HG03439 (cell line): ENCODE data around the gene PPP1R2.

Source experiments
- ATAC-seq: cut with Tn5 transposase; IDR thresholded peaks from one replicate; pipeline ENCODE4 v1.9.1; 2021; ENCODE audit warnings: mild to moderate bottlenecking, moderate library complexity; ENCODE audit not compliant: unreplicated experiment

The PPP1R2 gene

DNA sequence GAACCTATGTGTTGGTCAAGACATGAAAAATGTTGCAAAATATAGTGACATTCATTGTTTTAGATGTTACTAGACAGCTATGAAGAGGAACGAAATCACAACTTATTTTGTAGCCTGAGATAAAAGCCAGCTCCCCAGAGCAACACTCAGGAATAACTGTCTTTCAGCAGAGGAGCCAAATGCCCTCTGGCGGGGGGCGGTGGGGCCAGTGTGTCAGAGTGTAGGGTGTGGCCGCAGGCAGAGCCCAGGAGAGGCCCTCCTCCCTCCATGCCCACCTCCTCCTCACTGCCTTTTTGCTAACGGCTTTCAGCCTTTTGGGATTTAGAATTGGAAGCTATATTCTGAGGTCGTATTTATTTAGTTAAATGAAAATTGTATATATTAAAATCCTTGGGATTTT, 23.7 kb upstream of the PPP1R2 start:
- no peak for ATAC-seq

DNA sequence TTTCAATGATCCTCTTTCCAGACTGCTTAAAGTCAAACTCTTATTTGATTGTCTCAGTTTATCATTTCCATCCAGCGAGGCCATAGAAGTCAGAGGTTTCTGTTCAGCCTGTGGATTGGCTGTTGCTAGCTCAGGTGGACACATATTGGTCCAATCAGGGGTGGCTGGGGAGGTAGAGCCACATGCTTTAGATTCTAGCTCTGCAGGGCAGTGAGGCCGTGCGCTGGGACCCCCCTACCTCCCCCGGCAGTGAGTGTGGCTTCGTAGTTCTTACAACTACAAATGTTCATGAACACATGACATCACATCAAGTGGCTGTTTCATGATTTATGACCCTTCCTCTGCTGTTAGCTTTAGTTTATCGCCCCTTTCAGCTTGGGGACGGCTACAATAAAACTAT, 22.6 kb upstream of the PPP1R2 start:
- no peak for ATAC-seq

DNA sequence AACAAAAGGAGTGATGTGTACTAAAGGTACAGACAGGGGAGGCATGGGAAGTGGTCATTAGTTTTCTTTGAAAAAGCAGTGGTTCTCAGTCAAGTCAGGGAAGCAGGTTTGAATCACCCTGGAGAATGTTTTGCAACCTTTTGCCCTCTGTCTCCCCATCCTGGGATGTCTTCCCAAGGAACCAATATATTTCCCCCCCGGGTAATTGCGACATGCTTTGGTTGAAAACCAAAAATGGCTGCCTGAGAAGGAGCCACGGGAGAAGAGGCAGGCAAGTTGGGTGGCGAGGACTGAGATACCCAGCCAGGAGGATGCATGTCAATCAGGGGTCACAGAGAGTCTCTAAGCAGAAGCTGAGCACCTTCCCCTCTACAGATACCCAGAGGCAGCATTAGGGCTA, 20.2 kb upstream of the PPP1R2 start:
- no peak for ATAC-seq

DNA sequence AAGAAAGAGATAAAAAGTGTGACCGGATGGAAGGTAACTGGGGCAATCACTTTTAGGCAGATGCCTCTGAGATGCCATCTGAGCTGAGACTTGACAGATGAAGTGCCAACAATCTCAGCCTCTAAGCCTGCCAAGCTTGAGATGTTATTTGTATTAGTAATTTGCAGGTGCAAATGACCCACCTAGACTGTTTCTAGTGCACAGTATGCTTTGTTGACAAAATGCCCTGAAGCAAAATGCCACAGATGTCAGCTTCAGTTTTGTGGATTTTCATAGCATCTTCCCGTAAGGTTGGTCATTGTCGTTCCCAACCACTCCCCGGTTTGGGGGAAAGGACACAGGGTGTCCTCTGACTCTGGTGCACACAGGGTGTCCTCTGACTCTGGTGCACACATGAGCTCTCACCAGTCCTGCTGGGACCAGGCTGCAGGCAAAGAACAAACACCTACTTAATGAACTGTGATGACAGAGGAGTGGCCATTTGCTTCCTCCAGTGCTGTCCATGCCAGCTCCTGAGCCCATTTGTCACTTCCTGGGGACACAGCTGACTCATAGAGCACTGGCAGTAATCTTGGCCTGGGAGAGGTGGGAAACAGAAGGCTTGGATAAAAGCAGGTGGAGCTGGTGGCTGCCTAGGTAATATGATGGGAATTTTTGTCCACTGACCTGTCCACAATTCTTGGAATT, 16.7 kb upstream of the PPP1R2 start:
- no peak for ATAC-seq

DNA sequence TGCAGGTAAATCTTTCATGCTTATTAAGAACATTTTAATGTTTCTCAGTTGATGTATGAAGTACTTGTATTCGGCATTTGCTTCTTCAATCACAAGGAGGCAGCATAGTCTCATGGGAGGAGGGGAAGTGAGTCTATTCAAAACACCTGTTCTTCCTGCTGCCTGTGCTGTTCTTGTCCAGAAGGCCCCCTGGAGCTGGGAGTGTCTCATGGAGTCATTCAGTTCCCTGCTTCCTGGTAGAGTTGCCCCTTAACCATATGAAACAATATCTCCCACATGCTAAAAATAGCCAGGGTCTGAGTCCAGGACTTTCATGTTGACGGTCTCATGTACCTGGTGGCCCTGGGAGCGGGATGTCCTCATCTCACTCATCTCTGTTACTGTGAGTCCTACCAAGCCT, 15.5 kb upstream of the PPP1R2 start:
- ATAC-seq: no peak

DNA sequence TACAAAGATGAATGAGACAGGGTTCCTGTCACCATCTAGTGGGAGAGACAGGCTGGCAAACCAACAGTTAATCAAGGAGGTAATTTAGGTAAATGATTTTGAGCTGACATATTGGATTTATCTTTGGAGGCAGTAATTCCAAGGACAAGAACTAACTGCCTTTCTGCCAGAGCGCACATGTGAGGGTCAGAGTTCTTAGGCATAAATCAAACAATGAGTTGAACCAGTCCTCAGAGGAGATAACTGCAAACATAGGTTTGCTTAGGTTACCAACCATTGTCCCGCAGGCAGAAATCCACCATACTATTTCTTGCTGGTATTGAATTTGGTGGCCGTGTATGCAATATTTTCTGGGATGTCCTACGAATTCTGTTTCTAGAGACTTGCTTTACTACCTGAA, 14.2 kb upstream of the PPP1R2 start:
- ATAC-seq: no peak

GRCh38 chr3:195556390-195556789, 13.3 kb upstream of the PPP1R2 start:
- ATAC-seq: no peak

DNA sequence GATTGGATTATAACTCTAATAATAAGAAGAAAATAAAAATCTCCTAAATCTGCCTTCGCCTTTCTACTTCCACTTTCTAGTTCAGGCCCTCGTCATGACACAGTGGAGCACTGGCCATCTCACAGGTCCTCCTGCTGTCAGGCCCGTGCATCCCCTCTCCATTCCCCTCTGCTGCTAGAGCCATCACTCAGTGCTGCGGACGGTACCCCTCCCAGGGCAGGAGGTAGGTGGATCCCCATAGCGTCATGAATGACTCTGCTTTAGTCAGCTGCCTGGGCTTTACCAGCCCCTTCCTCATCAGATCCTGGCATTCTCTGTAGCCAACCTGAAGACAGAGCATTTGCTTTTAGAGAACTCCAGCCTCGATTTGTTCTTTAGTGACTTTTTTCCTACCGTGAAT, 12.0 kb upstream of the PPP1R2 start:
- ATAC-seq: no peak

DNA sequence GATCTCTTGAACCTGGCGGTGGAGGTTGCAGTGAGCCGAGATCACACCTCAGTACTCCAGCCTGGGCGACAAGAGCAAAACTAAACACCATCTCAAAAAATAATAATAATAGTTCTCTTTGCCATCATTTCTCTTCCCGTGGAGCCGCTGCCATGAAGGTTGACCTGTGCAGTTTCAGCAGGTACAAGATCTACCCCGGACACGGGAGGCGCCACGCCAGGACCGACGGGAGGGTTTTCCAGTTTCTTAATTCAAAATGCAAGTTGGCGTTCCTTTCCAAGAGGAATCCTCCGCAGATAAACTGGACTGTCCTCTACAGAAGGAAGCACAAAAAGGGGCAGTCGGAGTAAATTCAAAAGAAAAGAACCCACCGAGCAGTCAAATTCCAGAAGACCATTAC, 11.3 kb upstream of the PPP1R2 start:
- no peak for ATAC-seq

- no peak for ATAC-seq
Measured at GRCh38 chr3:195553268-195553667, 10.1 kb upstream of the PPP1R2 start.

- no peak for ATAC-seq
Measured at GRCh38 chr3:195551381-195551978, 8.4 kb upstream of the PPP1R2 start.

GRCh38 chr3:195550723-195551122, 7.6 kb upstream of the PPP1R2 start:
- ATAC-seq: no peak

- ATAC-seq: no peak
Measured at GRCh38 chr3:195549931-195550519, 6.9 kb upstream of the PPP1R2 start.

DNA sequence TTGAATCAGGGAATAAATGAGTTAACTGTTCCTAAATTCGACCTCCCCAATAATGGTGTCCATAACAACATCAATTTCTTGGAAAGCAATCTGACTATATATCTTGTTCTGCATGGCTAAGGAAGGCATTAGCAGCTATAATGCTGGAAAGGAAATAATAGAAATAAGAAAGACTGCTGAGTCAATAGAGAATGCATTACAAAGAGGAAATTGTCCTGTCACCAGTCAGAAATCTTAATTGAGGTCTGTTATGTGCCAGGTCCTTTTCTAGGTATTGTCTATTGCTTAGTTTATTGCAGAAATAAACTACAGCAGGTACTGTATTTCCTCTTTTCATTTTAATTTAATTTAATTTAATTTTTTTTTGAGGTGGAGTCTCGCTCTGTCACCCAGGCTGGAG, 5.9 kb upstream of the PPP1R2 start:
- no peak for ATAC-seq

- ATAC-seq: no peak
Measured at GRCh38 chr3:195548501-195548900, 5.4 kb upstream of the PPP1R2 start.

DNA sequence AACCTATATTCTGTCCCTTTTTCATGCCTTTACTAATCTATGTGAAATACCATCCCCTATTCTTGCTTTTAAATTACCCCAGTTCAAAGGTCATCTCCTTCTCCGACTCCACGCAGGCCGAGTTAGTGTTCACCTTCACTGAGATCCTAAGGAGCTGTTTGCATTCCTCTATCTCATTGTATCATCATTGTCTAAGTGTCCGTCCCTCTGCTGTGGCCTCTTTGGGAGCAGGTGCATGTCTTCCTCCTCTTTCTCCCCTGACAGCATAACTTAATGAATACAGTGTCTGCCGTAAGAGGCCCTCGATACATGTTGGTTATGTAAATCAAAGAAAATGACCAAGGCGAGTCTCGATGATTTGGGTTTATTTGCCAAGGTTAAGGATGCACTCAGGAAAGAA, 4.9 kb upstream of the PPP1R2 start:
- no peak for ATAC-seq

DNA sequence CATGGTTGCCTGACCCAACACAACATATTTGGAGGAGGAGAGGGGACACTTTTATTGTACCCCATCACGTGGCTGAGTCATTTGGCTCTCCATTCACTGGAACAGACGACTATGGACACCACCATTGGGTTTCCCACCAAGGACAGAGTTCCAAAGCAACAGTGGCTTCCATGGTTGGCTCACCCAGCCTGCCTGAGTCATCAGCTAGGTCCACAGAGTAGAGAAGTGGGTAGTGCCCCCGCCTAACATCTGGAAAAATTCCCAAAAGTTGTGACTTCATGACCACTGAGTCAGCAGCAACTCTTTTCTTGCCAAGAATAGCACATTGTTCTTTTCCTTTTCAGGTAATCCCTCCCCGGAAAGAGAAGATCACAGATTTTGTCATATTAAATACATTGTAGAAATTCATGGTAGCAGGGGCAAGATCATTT, 3.0 kb upstream of the PPP1R2 start:
- ATAC-seq: no peak

DNA sequence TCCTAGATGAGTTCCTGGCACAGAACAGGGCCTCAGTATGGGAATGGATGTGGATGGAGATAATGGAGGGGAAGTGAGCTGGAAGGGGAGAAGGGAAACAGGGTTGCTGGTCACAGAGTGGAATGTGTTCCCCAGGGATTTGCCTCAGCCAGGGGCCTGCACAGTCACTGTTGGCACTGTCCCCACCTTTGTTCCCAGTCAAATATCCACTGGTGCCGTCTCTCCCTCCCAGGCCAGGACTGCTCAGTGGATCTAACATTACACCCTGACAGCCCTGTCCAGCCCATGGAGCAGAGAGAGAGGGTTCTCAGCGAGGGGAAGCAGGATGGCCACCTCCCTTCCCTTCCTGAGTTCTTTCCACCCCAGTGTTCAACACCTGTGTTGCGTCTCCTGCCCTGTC, 1.5 kb upstream of the PPP1R2 start:
- ATAC-seq: no peak

- ATAC-seq: no peak
Measured at GRCh38 chr3:195544230-195544536, 1.1 kb upstream of the PPP1R2 start.

GRCh38 chr3:195543500-195544229, 540 bp upstream of the PPP1R2 start:
- ATAC-seq: no peak

DNA sequence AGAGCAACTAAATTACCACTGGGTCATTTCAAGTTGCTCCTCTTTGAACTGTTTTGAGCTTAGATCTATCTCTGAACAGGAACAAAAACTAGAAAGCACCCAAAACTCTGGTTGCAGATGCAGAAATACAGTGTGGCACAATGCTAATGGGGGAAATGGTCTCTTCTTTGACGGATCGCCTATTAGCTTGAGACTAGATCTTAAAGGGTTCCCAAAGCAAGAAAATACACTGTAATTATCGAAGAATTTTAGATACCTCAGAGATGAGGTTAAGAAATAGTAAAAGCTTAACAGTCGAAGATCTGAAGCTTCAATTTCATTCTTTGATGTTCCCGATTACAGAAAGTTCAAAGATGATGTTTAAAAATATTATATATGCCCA, 818 bp downstream of the PPP1R2 start:
- no peak for ATAC-seq

DNA sequence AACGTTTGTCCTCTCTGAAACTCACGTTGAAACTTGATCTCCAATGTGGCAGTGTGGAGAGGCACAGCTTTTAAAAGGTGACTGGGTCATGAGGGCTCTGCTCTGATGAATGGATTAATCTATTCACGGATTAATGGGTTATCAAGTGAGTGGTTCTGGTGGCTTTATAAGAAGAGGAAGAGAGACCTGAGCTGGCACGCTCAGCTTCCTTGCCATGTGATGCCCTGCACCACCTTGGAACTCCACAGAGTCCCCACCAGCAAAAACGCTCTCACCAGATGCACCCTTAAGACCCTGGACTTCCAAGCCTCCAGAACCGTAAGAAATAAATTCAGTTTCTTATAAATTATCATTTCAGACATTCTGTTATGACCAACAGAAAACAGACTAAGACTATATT, 2.6 kb downstream of the PPP1R2 start:
- no peak for ATAC-seq
